T-helper 17 cell (primary cell): ENCODE measurements around the gene C4B. TPM values are rescaled to one million over a fixed set of nuclear protein-coding genes. Genes with fewer than 3 reads are reported as not detected.
A peak's percentile ranks its signal among the peaks of the same experiment; 100 is the strongest.
"Not testable (repeated sequence)": the region's sequence is repeated elsewhere in the genome, so short reads cannot be mapped to it uniquely, and the experiment has no call there.

Source experiments
- ATAC-seq: fragments of 150-1000 bp; cut with Tn5 transposase; 2 replicates; pipeline ENCODE4 v1.10.0; 2021; ENCODE audit warnings: mild to moderate bottlenecking, moderate library complexity
- DNase-seq, 3 donors: peaks; one replicate each; pipeline versions ENCODE4 v3.0.0 to v3.0.0-alpha.2; 2020 to 2021
- H3K9me3 ChIP-seq: one replicate; pipeline ENCODE4 v1.7.0; 2013; ENCODE audit warnings: low read length, mild to moderate bottlenecking; ENCODE audit not compliant: control insufficient read depth, poor library complexity, severe bottlenecking
- H3K27ac Mint-ChIP-seq: one replicate; pipeline ENCODE4 v1.8.0; 2022; ENCODE audit warnings: mild to moderate bottlenecking, moderate library complexity, mixed read lengths
- H3K27me3 Mint-ChIP-seq: one replicate; pipeline ENCODE4 v1.8.0; 2022; ENCODE audit warnings: mixed read lengths
- H3K36me3 Mint-ChIP-seq: one replicate; pipeline ENCODE4 v1.8.0; 2022; ENCODE audit warnings: low read depth, mixed read lengths
- H3K4me1 Mint-ChIP-seq: one replicate; pipeline ENCODE4 v1.8.0; 2022; ENCODE audit warnings: mild to moderate bottlenecking, mixed read lengths
- H3K4me3 Mint-ChIP-seq: one replicate; pipeline ENCODE4 v1.8.0; 2022; ENCODE audit warnings: mild to moderate bottlenecking, moderate library complexity, mixed read lengths
- total RNA-seq, 4 donors: library from RNA in 2 of 4; stranded (reverse) in 2 of 4; gene quantifications; one replicate each; pipeline ENCODE4 v1.2.3 and lab custom pipeline; 2022 to 2026

C4B gene
- total RNA-seq, 2 donors from 2014 or later = 2.2 to 3.7 TPM

GRCh38 chr6:31972709-31973350, 41.8 kb upstream of the C4B start:
- ATAC-seq (no peak), DNase-seq (no peak)
- Mint-ChIP-seq H3K36me3 (peaks cover 3% of the 10 kb centered on the region), H3K4me1 (peaks cover 37% of the 10 kb centered on the region), H3K27me3 (no peaks in the 10 kb centered on the region), H3K4me3 (peak overlapping the region; percentile 94), H3K27ac (peak overlapping the region; percentile 100)
- no peaks in the 10 kb centered on the region for H3K9me3 ChIP-seq

- ATAC-seq, H3K4me3 Mint-ChIP-seq: not testable (repeated sequence)
Observed at GRCh38 chr6:31976065-31976464, 38.5 kb upstream of the C4B start.

GRCh38 chr6:31977816-31978431, 36.7 kb upstream of the C4B start:
- H3K9me3 ChIP-seq = no peaks in the 10 kb centered on the region
- peaks cover 2% of the 10 kb centered on the region for H3K36me3 Mint-ChIP-seq
- no peak overlapping the region for H3K27ac Mint-ChIP-seq
- no peak for DNase-seq
- no peaks in the 10 kb centered on the region for H3K27me3 Mint-ChIP-seq
- ATAC-seq = no peak
- peaks cover 18% of the 10 kb centered on the region for H3K4me1 Mint-ChIP-seq
- no peak overlapping the region for H3K4me3 Mint-ChIP-seq

More at GRCh38 chr6:31976065-31976464, 38.5 kb upstream of the C4B start:
- not testable (repeated sequence) for H3K27me3 Mint-ChIP-seq, H3K9me3 ChIP-seq, DNase-seq, H3K36me3 Mint-ChIP-seq, H3K27ac Mint-ChIP-seq
- H3K4me1 Mint-ChIP-seq = peaks cover 31% of the 10 kb centered on the region

- H3K36me3 Mint-ChIP-seq = peaks cover 2% of the 10 kb centered on the region
- H3K4me3 Mint-ChIP-seq = no peak overlapping the region
- no peak for DNase-seq
- no peak for ATAC-seq
- no peaks in the 10 kb centered on the region for H3K27me3 Mint-ChIP-seq
- no peak overlapping the region for H3K27ac Mint-ChIP-seq
- H3K9me3 ChIP-seq = no peaks in the 10 kb centered on the region
- peaks cover 12% of the 10 kb centered on the region for H3K4me1 Mint-ChIP-seq
Observed at GRCh38 chr6:31978831-31979230, 35.8 kb upstream of the C4B start.

- Mint-ChIP-seq H3K4me3 (peak overlapping the region; percentile 36), H3K36me3 (peaks cover 2% of the 10 kb centered on the region), H3K27me3 (no peaks in the 10 kb centered on the region), H3K27ac (no peak overlapping the region), H3K4me1 (peaks cover 9% of the 10 kb centered on the region)
- ATAC-seq (no peak), DNase-seq (no peak)
- H3K9me3 ChIP-seq = no peaks in the 10 kb centered on the region
Observed at GRCh38 chr6:31979238-31979898, 35.2 kb upstream of the C4B start.

GRCh38 chr6:31980195-31980876, 34.3 kb upstream of the C4B start:
- H3K4me3 Mint-ChIP-seq, ATAC-seq, H3K36me3 Mint-ChIP-seq, H3K27me3 Mint-ChIP-seq, H3K4me1 Mint-ChIP-seq, H3K9me3 ChIP-seq, H3K27ac Mint-ChIP-seq, DNase-seq: not testable (repeated sequence)

GRCh38 chr6:31980998-31981397, 33.6 kb upstream of the C4B start:
- H3K9me3 ChIP-seq, H3K27ac Mint-ChIP-seq, ATAC-seq, H3K4me1 Mint-ChIP-seq, H3K36me3 Mint-ChIP-seq, H3K27me3 Mint-ChIP-seq, DNase-seq, H3K4me3 Mint-ChIP-seq: not testable (repeated sequence)

GRCh38 chr6:31981744-31982143, 32.9 kb upstream of the C4B start, which contains the start of gene C4A:
C4A (plus strand) TSS chr6:31982057; CDS start chr6:31982108, 51 bp downstream.
- DNase-seq, H3K27me3 Mint-ChIP-seq, H3K9me3 ChIP-seq, H3K4me3 Mint-ChIP-seq, H3K4me1 Mint-ChIP-seq, H3K36me3 Mint-ChIP-seq, ATAC-seq, H3K27ac Mint-ChIP-seq: not testable (repeated sequence)

GRCh38 chr6:31989363-31989762, 25.2 kb upstream of the C4B start:
- not testable (repeated sequence) for H3K9me3 ChIP-seq, DNase-seq, H3K27ac Mint-ChIP-seq, H3K36me3 Mint-ChIP-seq, H3K27me3 Mint-ChIP-seq, H3K4me3 Mint-ChIP-seq, ATAC-seq, H3K4me1 Mint-ChIP-seq

- not testable (repeated sequence) for ATAC-seq, H3K36me3 Mint-ChIP-seq, H3K4me1 Mint-ChIP-seq, DNase-seq, H3K27ac Mint-ChIP-seq, H3K27me3 Mint-ChIP-seq, H3K4me3 Mint-ChIP-seq, H3K9me3 ChIP-seq
Observed at GRCh38 chr6:31994421-31994820, 20.2 kb upstream of the C4B start.

GRCh38 chr6:31996385-31996784, 18.2 kb upstream of the C4B start:
- not testable (repeated sequence) for ATAC-seq, H3K27ac Mint-ChIP-seq, H3K4me3 Mint-ChIP-seq, DNase-seq, H3K36me3 Mint-ChIP-seq, H3K4me1 Mint-ChIP-seq, H3K9me3 ChIP-seq, H3K27me3 Mint-ChIP-seq

- H3K4me3 Mint-ChIP-seq, H3K27ac Mint-ChIP-seq, H3K4me1 Mint-ChIP-seq, H3K36me3 Mint-ChIP-seq, H3K9me3 ChIP-seq, H3K27me3 Mint-ChIP-seq, DNase-seq, ATAC-seq: not testable (repeated sequence)
Observed at GRCh38 chr6:32002546-32003268, 11.9 kb upstream of the C4B start.

- H3K27ac Mint-ChIP-seq, DNase-seq, ATAC-seq, H3K4me3 Mint-ChIP-seq, H3K27me3 Mint-ChIP-seq, H3K4me1 Mint-ChIP-seq, H3K36me3 Mint-ChIP-seq, H3K9me3 ChIP-seq: not testable (repeated sequence)
Observed at GRCh38 chr6:32003301-32003700, 11.3 kb upstream of the C4B start.
